Left cardiac atrium (tissue), 4 donors: ENCODE data around the gene PRDM12. TPM values are rescaled to one million over a fixed set of nuclear protein-coding genes. Genes with fewer than 3 reads are reported as not detected.
"Not testable (repeated sequence)": the region's sequence is repeated elsewhere in the genome, so short reads cannot be mapped to it uniquely, and the experiment has no call there.

Experiments
- ATAC-seq, 2 donors: fragments of 200-7000 bp; cut with Tn5 transposase; one replicate each; pipeline ENCODE4 v1.9.1; 2020; ENCODE audit warnings: mild to moderate bottlenecking in 2 of 2, moderate library complexity in 2 of 2
- DNase-seq: peaks from one replicate; pipeline ENCODE4 v3.0.0-alpha.2; 2020
- intact Hi-C, 2 donors: fragments of 100-400 bp; cut with DNase I; formaldehyde crosslinking; loops; one replicate each; pipeline versions ENCODE4 v1.14.1 to v1.15.1; 2022 to 2023
- total RNA-seq, 2 donors: library from RNA; stranded (reverse); fragmentation: NEBNext Ultra II Directional; extraction: Animal tissue kit (Norgen Biotek cat#: 25700); gene quantifications; one replicate each; pipeline ENCODE4 v1.2.1, GENCODE V29; 2021
- donor health status: DM: no; HTN: yes; CAD: no.
- donor health status: DM: no; HTN: yes; CAD: no; lungs with severe emphysema.
- donor health status: DM: yes; HTN: yes; CAD: no.
- donor health status: Dilated cardiomyopathy.

The PRDM12 gene
- total RNA-seq, 2 donors from 2014 or later = not detected

DNA sequence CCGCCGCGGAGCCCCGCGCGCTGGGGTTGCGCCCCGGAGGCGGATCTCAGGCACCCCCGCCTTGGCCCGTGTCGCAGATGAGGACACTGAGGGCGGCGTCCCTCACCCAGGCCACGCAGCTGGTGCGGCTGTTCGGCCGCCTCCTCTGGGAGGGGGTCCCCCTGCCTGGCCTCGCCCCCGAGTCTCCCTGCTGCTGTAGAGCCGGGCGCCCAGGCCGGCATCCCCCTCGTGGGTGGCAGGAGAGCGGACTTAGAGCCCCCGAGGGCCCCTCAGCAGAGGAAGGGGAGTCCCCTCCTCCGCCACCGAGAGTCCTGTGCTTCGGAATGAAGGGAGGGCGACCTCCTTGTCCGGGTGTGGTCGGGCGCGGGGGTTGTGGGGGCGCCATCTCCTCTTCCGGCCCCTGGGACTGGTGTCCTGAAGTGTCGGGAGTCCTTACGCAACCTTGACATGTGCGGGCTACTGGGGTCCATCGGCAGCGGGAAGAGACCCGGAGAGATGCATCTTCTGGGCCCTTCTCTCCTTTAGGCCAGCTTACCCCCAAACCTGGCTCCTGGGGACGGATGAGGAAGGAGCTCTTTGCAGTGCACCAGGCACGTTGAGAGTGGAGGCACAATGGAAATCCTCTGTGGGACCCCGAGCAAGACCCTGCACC, 17.5 kb downstream of the PRDM12 start:
- no peak for DNase-seq
- intact Hi-C loops = loop anchor here (2.0 to 5.0 kb wide), 3 partner anchors 55 to 219 kb away; partner anchors contain the start of gene FUBP3 (in 1 of the 2)
- peak; percentile 21 to 25 for ATAC-seq

DNA sequence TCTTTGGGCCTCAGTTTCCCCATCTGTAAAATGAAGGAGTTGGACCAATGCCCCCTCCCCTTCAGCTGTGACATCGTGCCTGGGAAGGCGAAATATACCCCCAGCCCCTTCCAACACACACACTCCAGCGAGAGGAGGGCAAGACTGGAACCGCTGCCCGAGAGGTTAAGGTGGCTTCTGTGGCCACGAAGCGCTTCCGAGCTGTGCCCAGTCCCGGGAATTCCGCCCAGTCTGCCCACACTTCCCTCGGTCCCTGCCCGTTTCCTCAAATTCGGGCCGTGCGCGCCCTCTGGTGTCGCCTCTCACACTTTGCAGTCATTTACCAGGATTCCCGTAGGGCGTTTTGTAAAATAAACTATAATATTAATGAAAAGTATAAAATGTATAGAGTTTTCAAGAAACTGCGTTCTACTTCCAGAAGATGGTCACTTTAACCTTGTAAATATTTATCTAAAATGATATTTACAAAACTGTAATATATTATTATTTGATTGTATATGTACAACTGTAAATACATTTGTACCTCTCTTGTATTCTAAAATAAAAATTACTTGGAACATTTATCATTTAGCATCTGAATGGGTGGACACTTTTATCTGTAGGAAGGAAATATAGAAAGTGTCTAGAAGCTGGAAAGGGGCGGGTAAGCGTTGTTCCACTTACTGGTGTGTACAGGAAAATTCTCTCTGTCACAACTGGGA, 18.2 kb downstream of the PRDM12 start:
- ATAC-seq = peak; percentile 80 to 81
- peak; percentile 83 for DNase-seq
- intact Hi-C loops = loop anchor here (2.0 to 5.0 kb wide), 3 partner anchors 55 to 220 kb away; partner anchors contain the start of gene FUBP3 (in 1 of the 2)

DNA sequence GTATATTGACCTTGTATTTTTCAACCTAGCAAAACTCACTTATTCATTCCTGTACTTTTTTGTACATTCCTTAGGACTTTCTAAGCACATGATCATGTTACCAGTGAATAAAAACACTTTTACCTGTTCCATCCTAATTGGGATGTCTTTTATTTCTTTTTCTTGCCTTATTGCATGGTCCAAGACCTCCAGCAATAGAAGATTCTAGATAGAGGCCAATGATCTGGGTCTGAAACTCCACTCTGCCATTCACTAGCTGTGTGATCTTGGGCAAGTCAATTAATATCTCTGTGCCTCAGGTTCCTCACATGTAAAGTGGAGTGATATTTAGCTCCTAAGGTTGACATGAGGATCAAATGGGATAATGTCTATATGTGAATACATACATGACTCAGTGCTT, 20.7 kb downstream of the PRDM12 start:
- ATAC-seq (no peak), DNase-seq (no peak)
- intact Hi-C loops = no loop called here

DNA sequence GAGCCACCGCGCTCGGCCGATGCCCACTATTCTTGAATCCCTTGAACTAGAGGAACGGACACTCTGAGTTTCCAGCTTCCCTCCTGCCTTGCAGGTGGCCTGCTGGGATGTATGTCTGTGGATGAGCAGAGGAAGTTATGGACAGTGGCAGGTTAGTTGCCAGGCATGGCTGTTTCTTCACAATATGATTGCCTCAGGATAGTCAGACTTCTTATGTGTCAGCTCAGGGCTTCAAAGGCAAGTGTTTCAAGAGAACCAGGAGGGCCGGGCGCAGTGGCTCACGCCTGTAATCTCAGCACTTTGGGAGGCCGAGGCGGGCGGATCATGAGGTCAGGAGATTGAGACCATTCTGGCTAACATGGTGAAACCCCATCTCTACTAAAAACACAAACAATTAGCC, 21.6 kb downstream of the PRDM12 start:
- DNase-seq, ATAC-seq, intact Hi-C loops: not testable (repeated sequence)

DNA sequence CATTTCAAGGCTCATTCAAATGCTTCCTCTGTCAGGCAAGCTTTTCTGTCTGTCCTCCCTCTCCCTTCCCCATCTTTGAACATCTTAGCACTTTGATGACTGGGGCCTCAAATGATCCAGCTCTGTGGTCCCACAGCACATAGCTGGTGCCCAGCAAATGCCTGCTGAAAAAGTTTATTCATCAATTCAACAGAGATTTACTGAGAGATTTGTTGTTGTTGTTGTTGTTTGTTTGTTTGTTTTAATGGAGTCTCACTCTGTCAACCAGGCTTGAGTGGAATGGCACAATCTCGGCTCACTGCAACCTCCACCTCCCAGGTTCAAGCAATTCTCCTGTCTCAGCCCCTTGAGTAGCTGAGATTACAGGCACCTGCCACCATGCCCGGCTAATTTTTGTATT, 23.2 kb downstream of the PRDM12 start:
- intact Hi-C loops = no loop called here
- ATAC-seq = no peak
- DNase-seq = no peak

DNA sequence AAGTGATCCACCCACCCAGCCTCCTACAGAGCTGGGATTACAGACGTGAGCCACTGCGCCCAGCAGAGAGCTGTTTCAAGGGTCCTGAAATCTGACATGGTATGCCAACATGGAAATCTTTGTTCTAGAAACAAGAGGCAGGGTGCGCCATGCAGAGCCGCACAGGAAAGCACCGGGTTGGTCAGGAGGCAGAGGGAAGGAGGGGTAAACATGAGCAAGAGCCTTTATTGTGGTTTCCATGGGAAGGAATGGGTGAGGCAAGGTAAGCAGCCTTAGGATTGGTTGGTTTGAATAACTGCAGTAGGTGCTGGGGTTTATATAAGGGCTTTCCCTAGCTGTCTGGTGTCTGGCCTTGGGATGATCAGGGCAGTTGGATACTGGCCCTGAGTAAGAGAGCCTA, 23.7 kb downstream of the PRDM12 start:
- ATAC-seq = no peak
- intact Hi-C loops = no loop called here
- no peak for DNase-seq

DNA sequence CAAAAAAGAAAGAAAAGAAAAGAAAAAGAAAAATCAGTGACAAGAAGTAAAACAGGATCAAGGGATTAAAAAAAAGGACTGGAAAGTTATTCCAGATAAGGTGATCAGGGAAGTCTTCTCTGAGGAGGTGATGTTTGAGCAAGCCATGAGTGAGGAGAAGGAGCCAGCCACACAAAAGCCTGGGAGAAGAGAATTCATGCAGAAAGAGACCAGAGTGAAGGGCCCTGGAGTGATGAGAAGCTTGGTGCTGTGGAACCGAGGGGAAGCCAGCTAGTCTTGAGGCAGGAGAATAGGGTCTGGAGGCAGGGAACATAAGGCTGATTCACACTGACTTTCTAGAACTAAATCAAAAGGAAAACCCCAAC, 25.2 kb downstream of the PRDM12 start:
- intact Hi-C loops = no loop called here
- ATAC-seq (no peak), DNase-seq (no peak)

DNA sequence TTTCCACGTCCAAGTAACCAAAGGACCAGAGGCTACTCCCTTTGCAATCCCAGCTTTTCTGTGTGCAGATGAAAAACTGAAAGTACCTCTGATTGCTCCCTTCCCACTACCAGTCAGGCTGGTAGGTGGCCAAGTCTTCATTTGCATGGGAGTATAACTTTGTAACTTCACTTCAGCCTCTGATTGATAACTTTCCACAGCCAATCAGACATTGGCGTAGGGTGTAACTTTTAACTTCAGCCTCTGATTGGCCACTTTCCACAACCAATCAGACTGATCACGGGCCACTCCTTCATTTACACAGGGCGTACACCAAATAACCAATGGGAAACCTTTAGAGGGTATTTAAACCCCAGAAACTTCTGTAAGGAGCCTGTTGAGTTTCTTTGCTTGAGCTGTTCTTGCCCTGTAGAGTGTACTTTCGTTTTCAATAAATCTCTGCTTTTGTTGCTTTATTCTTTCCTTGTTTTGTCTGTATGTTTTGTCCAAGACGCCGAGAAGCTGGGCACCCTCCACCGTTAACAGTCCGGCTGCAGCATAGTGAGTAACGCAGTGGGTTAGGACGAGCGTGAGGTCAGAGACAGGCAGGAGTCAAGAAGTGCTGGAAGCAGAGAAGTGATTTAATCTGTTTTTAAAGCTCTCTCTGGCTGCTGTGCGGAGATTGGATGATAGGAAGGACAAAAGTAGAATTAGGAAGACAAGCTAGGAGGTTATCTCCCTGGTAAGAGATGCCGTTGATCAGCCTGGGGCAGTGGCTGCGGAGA, 25.7 kb downstream of the PRDM12 start:
- intact Hi-C loops = no loop called here
- ATAC-seq (peak; percentile 54 to 58), DNase-seq (peak; percentile 56)

DNA sequence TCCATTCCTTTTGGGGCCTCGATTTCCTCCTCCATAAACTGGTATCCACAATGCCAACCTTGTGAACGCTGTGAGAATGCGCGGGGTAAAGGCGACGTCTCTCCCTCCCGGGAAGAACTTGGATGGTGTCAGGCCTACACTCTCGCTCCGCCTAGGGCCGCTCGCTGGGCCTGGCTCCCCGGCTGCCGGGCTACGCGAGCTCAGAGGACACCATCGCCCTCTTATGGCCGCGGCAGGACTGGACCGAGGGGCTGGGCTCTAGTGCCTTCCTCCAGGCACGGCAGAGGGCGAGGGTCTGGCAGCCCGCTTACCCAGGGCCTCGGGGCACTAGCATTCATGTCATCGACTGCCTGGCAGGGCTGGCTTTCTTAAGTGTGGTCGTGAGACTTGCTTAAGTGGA, 27.9 kb downstream of the PRDM12 start:
- intact Hi-C loops = no loop called here
- ATAC-seq (peak; percentile 18 to 44), DNase-seq (peak; percentile 41)

DNA sequence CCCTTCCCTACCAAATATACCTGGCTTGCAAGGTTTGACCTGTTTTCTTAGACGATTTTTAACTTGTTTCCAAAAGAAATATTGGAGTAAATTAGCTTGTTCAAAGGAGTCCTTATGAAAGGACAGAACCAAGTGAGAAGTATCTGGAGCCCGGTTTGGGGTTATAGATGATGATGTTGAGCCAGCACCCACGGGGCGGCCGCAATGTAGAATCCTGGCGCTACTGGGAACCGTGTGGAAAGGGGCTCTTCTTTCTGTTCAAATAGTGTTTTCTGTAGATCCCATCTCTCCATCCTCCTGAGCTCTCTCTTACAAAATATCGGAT, 28.7 kb downstream of the PRDM12 start:
- intact Hi-C loops = no loop called here
- no peak for DNase-seq
- peak in 1 of 2 donors; percentile 2 for ATAC-seq

DNA sequence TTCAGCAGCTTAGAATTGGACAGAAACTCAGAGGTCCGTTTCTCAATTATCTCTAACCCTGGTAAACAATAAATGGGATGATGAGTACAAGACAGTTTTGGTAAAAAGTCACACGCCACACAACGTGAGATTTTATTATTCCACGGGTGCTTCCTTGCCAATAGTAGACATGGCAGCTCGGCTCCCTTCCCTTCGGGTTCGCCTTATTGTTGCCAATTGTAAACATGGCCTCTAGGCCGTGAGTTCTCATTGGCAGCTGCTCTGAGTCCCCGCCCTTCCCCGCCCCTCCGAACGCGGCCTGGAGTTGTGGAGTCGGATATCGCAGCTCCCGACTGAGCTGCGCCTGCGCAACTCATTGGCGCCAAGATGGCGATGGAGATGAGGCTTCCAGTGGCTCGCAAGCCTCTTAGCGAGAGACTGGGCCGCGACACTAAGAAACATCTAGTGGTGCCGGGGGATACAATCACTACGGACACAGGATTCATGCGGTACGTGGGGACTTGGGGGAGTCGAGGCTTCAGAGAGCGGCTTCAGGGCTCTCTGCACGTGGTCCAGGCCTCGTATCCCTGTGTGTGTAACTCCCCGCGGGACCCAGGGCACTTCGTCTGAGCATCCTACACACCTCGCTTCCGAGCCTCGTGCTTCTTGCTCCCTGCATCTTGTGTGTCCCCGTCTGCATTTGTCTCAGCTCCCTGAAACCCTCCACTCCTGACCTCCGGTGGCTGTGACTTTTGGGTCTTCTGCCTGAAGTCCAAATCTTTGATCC, 29.2 kb downstream of the PRDM12 start, which contains the start of gene EXOSC2:
Gene EXOSC2, plus strand, starts transcription at position 355 of the 766 bp plus-strand sequence. Its CDS starts 12 bp downstream, at position 367.
- DNase-seq (peak; percentile 99), ATAC-seq (peak; percentile 97 to 98)
- intact Hi-C loops = no loop called here

DNA sequence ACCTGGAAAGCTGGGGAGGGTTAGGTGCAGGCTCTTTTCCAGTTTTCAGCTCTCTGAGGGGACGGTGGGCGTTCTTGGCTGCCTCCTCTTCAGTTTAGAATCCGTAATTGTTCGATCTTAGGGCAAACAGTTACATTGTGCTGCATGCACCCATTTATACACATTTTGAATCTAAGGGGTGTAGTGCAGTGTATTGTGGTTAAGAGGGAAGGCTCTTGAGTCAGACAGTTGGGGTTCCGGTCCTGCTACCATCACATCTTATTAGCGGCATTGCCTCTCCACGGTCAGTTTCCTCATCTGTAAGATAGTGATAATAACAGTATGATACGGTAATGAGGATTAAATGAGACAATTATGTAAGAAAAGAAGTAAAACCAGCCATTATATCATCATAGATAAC, 29.8 kb downstream of the PRDM12 start:
- ATAC-seq = no peak
- DNase-seq = no peak
- intact Hi-C loops = no loop called here

DNA sequence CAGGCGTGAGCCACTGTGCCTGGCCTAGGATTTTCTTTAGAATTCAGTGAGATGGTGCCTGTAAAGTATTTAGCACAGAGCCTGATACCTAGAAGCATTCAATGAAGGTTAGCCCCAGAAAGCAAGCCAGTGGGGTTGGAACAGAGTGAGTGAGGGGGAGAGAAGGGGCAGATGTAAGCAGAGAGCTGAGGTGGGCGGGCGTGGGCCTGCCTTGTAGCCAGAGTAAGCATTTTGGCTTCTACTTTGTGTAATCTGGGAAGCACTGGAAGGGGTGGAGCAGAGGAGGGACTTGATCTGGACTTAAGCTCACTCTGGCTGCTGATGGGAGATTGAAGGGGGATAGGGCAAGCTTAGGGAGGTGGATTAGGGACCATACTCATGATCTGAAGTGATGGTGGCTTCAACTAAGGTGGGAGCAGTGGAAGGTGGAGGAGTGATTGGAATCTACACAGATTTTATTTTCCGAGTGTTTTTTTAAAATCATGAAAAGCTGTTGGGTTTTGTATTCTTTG, 31.8 kb downstream of the PRDM12 start:
- intact Hi-C loops = no loop called here

DNA sequence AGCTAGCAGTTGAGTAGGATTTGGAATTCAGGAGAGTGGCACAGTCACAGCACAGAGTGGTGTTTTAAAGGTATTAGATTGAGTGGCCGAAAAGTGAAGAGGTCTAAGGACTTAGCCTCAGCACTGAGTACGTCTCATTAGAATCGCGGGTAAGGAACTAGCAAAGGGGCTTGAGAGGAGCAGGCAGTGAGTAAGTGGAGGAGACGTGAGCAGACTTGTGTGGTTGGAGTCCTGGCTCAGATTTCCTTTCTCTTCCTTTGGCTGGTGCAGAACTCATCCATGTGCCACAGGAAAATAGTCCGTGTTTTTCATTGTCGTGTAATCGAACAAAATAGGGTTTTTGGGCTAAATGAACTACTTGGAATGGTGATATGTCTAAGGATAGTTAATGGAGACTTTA, 32.6 kb downstream of the PRDM12 start:
- no peak for ATAC-seq

More for the DNA sequence above, 31.8 kb downstream of the PRDM12 start:
- DNase-seq = no peak
- ATAC-seq = no peak

DNA sequence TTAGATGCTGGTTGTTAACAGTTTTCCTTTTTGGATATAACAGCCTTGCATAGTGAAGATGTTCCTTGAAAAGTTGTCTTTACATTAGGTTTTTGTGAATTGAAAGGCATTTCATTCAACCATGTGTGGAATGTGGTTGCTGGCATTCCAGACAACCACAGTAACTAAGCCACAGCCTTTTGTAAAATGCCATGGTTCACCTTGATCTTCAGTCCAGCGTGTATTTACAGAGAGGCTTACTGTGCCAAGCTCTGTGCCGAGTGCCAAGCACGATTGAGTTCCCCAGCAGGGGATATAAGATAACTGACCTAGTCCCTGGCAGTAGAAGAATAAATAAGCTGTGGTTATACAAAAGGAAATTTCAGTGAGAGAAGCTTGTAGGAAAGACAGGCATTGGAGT, 34.1 kb downstream of the PRDM12 start:
- no peak for DNase-seq
- no peak for ATAC-seq
- intact Hi-C loops = no loop called here

More for the DNA sequence above, 32.6 kb downstream of the PRDM12 start:
- no peak for DNase-seq
- intact Hi-C loops = no loop called here

DNA sequence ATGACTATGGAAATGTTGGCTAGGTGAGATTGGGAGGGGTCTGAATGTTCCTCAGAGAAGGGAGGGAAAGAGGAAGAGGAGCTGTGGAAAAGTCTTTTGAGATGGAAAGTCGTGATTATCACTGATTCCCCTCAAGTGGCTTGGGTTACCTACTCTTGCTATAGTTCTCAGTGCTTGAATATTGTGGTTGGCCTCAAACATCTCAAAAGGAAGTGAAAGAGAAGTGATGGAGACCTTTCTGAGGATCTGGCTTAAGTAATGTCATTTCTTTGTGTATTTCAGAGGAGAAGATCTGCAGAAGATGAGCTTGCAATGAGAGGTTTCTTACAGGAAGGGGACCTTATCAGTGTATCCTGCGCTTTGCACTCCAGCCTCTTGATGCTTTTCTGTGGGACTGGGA, 34.7 kb downstream of the PRDM12 start:
- DNase-seq (no peak), ATAC-seq (no peak)
- intact Hi-C loops = no loop called here

DNA sequence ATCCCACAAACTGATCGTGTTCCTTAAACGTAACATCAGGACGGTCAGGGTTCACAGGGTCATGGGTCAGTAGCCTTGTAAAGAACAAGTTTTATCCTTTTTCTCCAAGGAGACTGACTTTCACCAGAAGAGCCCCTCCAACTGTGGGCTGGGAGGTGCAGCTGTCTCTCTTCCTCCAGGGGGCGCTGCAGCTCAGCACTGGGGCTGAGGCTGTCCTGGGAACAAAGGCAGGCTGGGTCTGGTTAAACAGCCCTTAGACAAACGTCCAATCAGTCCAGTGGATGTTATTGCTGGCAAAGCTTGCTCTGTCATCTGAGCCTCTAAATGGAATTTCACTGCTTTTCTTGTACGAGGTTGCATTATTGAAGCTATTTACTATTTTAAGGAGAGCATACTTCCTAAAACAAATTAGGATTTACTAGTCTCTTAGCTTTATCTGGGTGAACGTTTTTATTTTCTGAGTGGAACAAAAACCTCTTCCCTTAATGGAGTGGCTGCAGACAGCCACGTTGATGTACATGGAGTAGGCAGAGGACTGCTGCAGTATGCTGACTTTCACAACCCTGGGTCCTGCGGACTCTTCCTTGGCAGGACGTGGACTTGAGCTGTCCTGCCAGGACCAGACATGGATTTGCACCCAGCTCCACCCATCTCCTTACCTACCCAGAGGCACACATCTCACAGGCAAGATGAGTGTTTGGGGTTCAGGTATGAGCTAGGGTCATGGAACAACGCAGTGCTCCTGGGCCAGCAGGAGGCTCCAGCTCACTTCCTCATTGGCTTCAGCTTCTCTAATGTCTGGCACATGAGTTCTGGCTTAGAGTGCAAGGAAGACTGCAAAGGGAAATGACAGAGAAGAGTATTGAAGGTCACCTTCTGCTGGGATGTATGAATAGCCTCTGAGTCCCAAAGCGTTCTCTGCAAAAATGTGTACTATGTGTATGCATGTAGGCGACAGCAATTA, 36.9 kb downstream of the PRDM12 start:
- peak; percentile 88 for DNase-seq
- intact Hi-C loops = loop anchor here (2.0 to 5.0 kb wide), 2 partner anchors 161 to 297 kb away; no protein-coding TSS in a partner anchor

DNA sequence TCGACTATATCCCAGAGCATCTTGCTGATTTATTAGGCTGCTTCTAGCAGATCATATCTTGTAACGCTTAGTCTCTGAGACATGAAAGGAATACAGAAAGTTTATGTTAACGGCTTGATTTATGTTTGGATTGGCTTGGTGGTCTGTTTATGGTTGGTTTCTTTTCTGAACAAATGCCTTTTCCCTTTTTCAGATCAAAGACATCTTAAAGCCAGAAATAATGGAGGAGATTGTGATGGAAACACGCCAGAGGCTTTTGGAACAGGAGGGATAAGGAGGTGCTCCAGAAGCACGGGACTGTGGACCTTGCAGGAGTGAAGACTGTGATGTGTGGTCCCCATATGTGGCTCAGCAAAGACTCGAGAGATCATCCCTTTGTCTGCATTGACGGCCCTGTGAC, 39.1 kb downstream of the PRDM12 start:
- intact Hi-C loops = loop anchor here in 1 of 2 donors (5.0 kb wide), 1 partner anchor 159 kb away; no protein-coding TSS in a partner anchor
- no peak for ATAC-seq
- no peak for DNase-seq

More for the DNA sequence above, 36.9 kb downstream of the PRDM12 start:
- ATAC-seq = peak; percentile 92 to 96
